NCI-H2227 (cell line): ENCODE data around the gene ZCWPW1.

Experiments
- DNase-seq: peaks from one replicate; lab custom pipeline; 2025; ENCODE audit not compliant: unreplicated experiment; lab: John Stamatoyannopoulos, UW

ZCWPW1 gene

GRCh38 chr7:100401811-100402210 lies 26.7 kb downstream of the ZCWPW1 start:
- no peak for DNase-seq

- DNase-seq = no peak
Observed at GRCh38 chr7:100400656-100401055, 27.8 kb downstream of the ZCWPW1 start.

GRCh38 chr7:100400041-100400440 lies 28.5 kb downstream of the ZCWPW1 start:
- no peak for DNase-seq

GRCh38 chr7:100398239-100398638 lies 30.3 kb downstream of the ZCWPW1 start:
- no peak for DNase-seq

GRCh38 chr7:100397315-100398081 lies 31.0 kb downstream of the ZCWPW1 start:
- no peak for DNase-seq

GRCh38 chr7:100396421-100396982 lies 32.0 kb downstream of the ZCWPW1 start:
- DNase-seq = no peak

GRCh38 chr7:100394077-100394476 lies 34.4 kb downstream of the ZCWPW1 start:
- no peak for DNase-seq

GRCh38 chr7:100393233-100393905 lies 35.1 kb downstream of the ZCWPW1 start:
- DNase-seq = no peak

- DNase-seq = no peak
Observed at GRCh38 chr7:100390286-100391009, 38.1 kb downstream of the ZCWPW1 start.

- no peak for DNase-seq
Observed at GRCh38 chr7:100389437-100390088, 38.9 kb downstream of the ZCWPW1 start.

GRCh38 chr7:100387695-100388094 lies 40.8 kb downstream of the ZCWPW1 start:
- no peak for DNase-seq

- no peak for DNase-seq
Observed at GRCh38 chr7:100386940-100387339, 41.6 kb downstream of the ZCWPW1 start.

GRCh38 chr7:100384628-100385294 lies 43.7 kb downstream of the ZCWPW1 start:
- no peak for DNase-seq

GRCh38 chr7:100382234-100382853 lies 46.2 kb downstream of the ZCWPW1 start:
- DNase-seq = peak; percentile 90

- DNase-seq = peak; percentile 63
Observed at GRCh38 chr7:100381531-100382233, 46.8 kb downstream of the ZCWPW1 start.

- DNase-seq = no peak
Observed at GRCh38 chr7:100380196-100380595, 48.3 kb downstream of the ZCWPW1 start.

- DNase-seq = no peak
Observed at GRCh38 chr7:100378114-100378755, 50.3 kb downstream of the ZCWPW1 start.

GRCh38 chr7:100376066-100376465 lies 52.4 kb downstream of the ZCWPW1 start:
- no peak for DNase-seq

GRCh38 chr7:100374601-100375000 lies 53.9 kb downstream of the ZCWPW1 start:
- DNase-seq = peak; percentile 32
